Measurements from ENCODE around the gene F10.

F10 gene

DNA sequence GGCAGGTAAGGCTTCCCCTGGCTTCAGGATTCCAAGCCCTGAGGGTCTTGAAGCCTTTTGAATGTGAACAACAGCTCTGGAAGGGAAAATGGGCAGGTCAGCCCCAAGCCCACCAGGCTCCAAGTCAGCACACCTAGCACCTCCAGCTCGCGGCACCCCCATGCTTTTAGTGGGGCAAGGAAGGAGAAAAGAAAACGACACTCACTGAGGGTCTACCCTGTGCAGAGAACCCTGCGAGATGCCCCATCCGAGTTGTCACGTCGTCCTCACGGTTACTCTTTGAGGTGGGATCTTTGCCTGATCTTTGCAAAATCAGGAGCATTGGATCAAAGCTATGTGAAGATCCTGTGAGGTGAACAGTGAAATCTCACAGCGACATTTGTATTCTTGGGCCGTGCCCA, 5.7 kb upstream of the F10 start:
- DNase-seq (ENCODE audit: low read depth): no peak

DNA sequence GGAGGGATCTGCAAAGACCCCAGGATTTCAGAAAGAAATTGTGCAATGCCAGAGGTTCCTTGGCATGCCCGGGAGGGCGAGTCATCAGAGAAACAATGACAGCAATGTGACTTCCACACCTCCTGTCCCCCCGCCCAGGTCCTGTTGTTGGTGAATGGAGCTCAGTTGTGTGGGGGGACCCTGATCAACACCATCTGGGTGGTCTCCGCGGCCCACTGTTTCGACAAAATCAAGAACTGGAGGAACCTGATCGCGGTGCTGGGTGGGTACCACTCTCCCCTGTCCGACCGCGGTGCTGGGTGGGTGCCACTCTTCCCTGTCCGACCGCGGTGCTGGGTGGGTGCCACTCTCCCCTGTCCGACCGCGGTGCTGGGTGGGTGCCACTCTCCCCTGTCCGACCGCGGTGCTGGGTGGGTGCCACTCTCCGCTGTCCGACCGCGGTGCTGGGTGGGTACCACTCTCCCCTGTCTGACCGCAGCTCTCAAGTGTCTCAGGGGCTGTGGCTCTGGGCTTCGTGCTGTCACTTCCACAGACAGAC, 5.2 kb upstream of the F10 start:
- DNase-seq (ENCODE audit: low read depth): no peak

DNA sequence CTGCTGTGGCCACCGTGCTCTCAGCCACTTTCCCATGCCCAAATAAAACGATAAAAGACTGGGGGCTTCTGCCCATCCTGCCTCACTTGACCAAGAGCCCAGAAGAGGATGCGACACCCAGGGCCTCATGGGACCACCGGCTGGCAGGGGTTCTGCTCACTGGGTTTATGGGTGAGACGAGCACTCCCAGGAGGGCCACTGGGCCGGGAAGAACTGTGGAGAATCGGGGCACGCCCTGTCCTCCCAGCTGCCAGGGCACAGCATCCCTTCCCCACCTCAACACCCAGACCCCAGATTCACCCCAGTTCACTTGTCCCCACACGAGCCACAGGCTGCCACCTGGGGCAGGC, 4.7 kb upstream of the F10 start:
- no peak for DNase-seq (ENCODE audit: low read depth)

GRCh38 chr13:113118261-113119021, 4.2 kb upstream of the F10 start:
- DNase-seq (ENCODE audit: low read depth): no peak

DNA sequence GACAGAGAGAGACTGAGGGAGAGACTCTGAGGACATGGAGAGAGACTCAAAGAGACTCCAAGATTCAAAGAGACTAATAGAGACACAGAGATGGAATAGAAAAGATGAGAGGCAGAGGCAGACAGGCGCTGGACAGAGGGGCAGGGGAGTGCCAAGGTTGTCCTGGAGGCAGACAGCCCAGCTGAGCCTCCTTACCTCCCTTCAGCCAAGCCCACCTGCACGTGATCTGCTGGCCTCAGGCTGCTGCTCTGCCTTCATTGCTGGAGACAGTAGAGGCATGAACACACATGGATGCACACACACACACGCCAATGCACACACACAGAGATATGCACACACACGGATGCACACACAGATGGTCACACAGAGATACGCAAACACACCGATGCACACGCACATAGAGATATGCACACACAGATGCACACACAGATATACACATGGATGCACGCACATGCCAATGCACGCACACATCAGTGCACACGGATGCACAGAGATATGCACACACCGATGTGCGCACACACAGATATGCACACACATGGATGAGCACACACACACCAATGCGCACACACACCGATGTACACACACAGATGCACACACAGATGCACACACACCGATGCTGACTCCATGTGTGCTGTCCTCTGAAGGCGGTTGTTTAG, 3.3 kb upstream of the F10 start:
- DNase-seq (ENCODE audit: low read depth): no peak

DNA sequence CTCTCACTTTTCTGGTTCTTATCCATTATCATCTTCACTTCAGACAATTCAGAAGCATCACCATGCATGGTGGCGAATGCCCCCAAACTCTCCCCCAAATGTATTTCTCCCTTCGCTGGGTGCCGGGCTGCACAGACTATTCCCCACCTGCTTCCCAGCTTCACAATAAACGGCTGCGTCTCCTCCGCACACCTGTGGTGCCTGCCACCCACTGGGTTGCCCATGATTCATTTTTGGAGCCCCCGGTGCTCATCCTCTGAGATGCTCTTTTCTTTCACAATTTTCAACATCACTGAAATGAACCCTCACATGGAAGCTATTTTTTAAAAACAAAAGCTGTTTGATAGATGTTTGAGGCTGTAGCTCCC, 2.8 kb upstream of the F10 start:
- no peak for DNase-seq (ENCODE audit: low read depth)

GRCh38 chr13:113120300-113121182, 2.1 kb upstream of the F10 start:
- no peak for DNase-seq (ENCODE audit: low read depth)

GRCh38 chr13:113121183-113121927, 1.2 kb upstream of the F10 start:
- DNase-seq (ENCODE audit: low read depth): no peak

DNA sequence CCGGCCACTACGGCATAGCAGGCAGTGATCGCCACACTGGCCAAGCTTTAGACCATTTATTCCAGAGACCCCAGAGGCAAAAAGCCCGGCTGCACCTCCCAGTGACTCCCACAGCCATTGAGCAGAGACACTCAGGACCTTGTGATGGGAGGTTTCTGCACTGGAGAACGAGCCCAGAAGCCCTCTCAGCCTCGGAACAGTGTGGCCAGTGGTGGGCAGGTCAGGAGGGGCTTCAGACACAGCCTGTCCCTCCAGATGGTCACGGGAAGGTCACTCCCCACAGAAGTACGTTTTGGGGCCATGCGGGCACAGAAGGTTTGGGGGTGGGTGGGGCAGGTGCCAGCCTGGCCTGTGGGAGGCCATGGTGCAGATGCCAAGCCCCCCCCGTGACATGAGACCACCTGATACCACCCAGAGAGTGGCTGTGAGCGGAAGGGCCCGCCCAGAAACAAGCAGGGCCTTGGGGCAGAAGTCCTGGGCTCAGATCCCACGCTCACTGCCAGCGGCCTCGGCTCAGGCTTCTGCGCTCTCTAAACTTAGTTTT, 599 bp upstream of the F10 start:
- DNase-seq (ENCODE audit: low read depth): no peak

GRCh38 chr13:113123226-113124201, 915 bp downstream of the F10 start:
- no peak for DNase-seq (ENCODE audit: low read depth)

DNA sequence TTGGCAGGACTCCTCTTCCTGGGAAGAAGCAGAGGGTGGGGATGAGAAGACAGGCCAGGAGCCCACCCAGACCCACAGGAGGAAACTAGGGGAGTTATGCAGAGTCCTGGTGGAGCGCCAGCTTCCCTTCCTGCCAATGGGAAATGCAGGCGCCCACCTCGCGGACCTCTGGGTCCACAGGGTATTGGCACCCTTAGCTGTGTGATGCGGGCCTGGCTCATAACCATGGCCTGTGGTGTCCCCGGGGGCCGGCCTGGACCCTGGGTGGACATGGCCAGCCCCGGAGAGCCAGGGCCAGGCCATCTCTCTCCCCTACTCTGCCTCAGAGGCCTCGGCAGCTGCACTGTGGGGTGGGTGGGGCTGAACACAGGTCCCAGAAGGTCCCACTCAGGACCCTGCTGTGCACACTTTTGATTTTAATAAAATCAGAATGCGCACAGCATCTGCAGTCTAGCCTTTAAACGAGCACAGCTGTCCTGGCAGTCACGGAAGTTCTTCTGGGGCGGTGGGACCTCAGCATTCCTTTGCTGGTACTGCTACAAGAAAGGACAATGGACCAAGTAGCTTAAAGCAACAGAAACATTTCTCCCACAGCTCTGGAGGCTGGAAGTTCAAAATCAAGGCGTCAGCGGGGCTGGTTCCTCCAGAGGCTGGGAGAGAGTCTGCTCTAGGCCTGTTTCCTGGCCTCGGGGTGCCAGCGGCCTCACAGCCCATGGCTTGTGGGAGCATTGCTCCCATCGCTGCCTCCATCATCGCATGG, 1.8 kb downstream of the F10 start:
- no peak for DNase-seq (ENCODE audit: low read depth)

GRCh38 chr13:113125506-113126264, 3.1 kb downstream of the F10 start:
- no peak for DNase-seq (ENCODE audit: low read depth)

- no peak for DNase-seq (ENCODE audit: low read depth)
Observed at GRCh38 chr13:113126265-113127150, 3.9 kb downstream of the F10 start.

- DNase-seq (ENCODE audit: low read depth): no peak
Observed at GRCh38 chr13:113129480-113129879, 6.9 kb downstream of the F10 start.

DNA sequence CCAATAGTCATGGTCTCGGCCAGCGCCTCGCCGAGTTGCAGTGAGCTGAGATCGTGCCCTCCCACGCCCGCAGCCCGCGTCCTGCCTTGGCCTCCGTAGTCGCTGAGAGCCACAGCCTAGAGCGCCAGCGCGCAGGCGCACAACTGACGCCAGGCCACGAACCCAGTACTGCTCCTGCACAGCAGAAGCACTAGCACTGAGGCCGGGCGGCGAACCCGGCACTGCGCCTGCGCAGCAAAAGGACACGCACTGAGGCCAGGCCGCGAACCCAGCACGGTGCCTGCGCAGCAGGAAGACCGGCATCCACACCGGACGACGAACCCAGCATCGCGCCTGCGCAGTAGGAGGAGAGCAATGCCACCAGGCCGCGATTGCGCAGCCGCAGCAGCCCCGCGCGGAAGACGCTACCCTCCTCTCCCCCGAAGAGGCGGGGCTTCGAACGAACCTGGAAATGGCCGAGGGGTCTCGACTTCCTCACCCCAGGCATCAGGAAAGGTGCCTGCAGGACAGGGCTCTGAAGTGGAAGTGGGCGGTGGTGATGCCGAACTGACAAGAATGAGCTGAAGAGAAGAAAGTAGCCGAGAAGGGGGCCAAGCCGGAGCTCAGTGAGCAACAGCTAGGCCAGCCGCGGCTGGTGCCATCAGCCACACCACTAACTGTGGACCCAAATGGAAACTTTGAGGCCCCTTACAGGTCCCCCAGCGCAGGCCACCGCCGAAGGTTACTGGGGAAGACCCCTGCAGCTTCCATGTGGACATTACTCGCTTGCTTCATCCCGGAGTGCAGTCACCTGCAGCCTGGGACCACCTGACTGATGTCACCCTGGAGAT, 7.5 kb downstream of the F10 start:
- no peak for DNase-seq (ENCODE audit: low read depth)

GRCh38 chr13:113135281-113135760, 12.7 kb downstream of the F10 start:
- DNase-seq (ENCODE audit: low read depth): no peak
